NCI-H128 (cell line): ENCODE measurements around the gene PDGFB.

Experiments used
- DNase-seq: peaks from one replicate; lab custom pipeline; 2025; ENCODE audit not compliant: unreplicated experiment; lab: John Stamatoyannopoulos, UW

The PDGFB gene

DNA sequence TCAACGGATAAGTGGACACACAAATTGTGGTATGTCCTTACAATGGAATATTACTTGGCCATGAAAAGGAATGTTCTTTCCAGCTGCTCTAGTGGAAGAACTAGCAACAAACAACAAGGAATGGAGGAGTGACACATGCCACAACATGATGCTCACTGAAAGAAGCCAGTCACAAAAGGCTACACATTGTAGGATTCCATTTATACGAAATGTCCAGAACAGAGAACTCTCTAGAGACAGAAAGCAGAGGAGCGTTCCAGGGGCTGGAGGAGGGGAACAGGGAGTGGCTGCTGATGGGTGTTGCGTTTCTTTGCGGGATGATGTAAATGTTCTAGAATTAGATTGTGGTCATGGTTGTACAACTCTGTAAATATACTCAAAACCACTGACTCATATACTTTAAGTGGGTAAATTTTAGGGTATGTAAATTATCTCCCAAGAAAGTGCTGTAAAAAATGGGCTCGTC lies 32.4 kb upstream of the PDGFB start:
- no peak for DNase-seq

- DNase-seq, result no peak
Observed at GRCh38 chr22:39276440-39277141, 31.8 kb upstream of the PDGFB start.

GRCh38 chr22:39275814-39276439 lies 31.1 kb upstream of the PDGFB start:
- DNase-seq, result no peak

- no peak for DNase-seq
Observed at GRCh38 chr22:39273950-39274887, 29.4 kb upstream of the PDGFB start.

DNA sequence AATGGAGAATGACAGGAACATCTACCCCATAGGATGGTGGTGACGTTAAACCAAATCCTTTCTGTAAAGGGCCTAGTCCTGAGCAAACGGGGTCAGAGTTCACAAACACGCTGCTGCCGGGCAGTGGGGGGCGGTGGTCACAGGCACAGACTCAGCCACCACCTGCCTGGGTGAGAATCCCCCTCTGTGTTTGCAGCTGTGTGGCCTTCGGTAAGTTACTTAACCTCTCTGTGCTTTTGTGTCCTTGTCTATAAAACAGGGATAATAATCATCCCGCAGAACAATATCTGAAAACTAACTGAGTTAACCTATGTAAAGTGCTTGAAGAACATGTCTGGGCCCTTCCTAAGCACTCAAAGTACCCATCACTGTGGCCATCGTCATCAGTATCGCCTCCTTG lies 26.0 kb upstream of the PDGFB start:
- no peak for DNase-seq

DNA sequence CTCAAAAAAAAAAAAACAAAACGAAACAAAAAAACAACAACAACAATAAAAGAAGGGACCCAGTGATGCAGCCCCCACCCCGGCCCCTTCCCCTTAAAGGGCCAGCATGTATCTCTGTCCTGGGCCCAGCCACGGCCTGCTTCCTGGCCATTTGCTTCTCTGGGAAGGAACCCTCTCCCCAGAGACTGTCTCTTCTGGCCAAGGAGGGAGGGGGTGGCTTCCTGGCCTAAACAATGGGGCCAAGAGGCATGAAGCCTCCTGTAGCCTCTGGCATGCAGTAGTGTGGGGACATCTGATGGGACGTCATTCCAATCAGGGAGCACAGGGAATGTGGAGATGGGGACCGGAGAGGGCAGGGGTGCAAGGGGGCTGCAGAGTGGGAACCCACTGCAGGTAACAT lies 25.5 kb upstream of the PDGFB start:
- no peak for DNase-seq

DNA sequence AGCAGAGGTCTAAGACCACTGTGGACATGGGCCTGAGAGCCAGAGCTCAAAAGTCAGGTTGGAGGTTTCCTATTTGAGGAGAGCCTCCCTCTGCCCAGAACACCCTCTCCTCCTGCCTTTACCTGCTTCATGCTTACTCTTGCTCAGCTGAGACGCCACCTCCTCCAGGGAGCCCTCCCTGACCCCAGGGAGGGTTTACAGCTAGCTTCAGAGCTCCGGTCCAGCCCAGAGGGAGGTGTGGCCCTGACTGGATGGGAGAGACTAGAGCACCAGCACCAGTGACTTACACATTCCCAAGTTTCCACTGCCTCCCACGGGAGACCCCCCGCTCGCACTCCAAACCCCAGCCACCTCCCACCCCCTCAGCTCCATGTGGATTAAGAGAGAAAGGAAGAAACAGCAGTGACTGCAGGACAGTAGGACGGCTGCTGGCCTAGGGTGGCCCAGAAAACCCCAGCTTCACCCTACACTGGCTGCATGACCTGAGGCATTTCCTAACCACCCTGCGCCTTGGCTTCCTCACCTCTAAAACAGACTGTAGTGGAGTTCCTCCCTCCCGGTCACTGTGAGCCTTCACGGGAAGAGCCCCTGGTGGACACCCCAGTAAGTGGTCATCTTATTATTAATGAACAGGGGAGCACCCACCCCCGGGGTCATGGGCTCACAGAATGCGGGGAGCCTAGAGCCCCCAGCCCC lies 24.5 kb upstream of the PDGFB start:
- DNase-seq, result no peak

GRCh38 chr22:39268645-39269044 lies 23.9 kb upstream of the PDGFB start:
- no peak for DNase-seq

DNA sequence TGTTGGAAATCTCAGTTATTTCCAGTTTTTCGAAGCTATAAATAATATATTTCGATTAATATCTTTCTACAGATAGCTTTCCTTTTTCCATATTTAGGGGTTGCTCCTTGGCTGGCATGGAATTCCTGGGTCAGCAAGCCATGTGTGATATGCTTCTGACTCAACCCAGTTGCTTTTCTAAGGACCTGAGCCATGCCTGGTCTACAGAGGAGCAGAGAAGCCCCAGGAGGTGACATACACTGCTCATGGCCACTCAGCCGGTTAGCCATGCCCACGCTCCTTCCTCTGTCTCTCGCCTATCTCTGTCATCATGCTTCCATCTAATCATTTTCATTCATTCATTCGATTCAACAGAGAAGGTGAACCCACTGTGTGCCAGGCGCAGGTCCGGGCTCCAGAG lies 23.2 kb upstream of the PDGFB start:
- no peak for DNase-seq

GRCh38 chr22:39266398-39267030 lies 21.7 kb upstream of the PDGFB start:
- no peak for DNase-seq

GRCh38 chr22:39265143-39265886 lies 20.5 kb upstream of the PDGFB start:
- no peak for DNase-seq

DNA sequence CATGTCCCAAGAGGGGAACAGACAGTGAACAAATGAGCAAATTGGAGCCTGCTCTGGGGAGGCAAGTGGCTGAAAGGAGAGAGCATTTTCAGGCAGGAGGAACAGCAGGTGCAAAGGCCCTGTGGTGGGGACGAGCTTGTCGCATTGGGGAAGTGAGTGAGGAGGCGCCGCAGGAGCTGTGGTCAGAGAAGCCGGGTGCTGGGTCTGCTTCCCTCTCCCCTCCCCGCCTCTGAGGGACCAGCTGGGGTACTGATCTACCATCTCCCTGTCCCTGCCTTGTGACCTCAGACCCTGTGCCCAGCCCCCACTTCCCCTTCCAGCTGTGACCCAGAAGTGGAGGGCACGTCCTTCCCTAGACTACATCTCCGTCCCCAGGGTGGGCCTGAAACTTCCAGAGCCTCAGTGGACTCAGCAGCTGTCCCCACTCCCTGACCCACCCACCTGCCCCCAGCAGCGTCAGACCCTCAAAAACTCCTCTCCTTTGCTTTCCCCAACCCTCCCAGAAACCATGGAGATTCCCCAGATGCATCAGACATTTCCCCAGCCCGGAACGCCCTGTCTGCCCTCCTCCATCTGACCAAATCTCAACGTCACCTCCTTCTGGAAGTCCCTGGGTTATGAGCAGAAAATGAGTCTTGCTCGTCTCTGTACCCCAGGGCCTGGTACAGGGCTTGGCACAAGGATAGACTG lies 19.7 kb upstream of the PDGFB start:
- no peak for DNase-seq

GRCh38 chr22:39263626-39264348 lies 19.0 kb upstream of the PDGFB start:
- no peak for DNase-seq

DNA sequence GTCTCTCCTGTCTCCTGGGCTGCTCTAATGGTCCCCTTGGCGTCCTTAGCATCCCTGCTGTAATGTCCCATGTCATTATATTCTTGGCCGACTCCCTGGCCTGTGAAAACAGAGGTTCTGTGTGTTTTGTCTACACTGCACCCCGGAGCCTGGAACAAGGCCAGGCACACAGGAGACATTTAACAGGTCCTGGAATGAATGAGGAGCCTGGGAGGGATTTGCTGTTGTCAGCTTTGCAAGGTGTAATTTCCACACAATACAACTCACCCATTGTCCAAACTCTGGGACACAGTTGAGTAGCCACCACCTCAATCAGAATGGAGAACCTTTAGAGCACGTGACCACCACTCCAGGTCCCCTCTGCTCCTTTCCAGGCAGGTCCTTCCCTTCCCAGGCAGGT lies 14.9 kb upstream of the PDGFB start:
- no peak for DNase-seq

DNA sequence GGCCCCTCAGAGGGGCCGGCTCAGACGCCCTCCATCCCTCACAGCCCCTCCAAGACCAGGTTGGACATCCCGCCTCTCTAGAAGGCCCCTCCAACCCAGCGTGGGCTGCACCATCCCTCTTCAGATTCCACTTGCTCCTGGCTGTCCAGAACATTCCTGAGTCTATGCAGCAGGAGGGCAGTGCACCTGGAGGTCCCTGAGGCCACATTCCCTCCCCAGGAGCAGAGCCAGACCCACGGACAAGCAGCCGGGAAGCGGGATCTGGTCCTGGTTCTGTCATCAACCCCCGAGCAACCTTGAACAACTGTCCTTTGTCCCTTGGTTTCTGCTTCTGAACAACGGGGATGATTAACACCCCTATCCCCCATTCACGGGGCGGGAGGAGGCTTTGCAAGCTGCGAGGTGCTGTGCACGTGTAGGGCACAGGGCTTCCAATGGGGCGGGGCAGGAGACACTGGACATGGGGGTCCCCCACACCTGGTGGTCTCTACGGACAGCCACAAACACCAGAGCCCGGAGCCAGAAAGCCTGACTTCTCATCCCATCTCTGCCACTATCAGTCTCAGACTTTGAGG lies 13.2 kb upstream of the PDGFB start:
- no peak for DNase-seq

DNA sequence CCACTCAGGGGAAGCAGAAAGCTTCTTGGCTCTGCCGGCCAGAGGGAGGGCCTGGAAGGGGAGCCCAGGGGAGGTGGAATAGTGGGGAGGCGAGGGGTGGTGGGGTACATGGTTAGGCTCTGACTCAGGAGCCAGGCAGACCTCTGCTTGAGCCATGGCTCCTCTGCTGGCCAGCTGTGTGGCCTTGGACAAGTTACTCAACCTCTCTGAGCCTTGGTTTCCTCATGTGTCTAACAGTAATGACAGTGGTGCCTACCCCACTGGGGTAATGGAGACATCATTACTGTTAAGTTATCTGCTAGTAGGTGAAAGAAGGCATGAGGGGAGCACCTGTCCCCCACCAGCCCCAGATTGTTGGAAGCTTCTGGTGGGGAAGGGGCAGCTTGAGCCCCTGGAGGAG lies 12.2 kb upstream of the PDGFB start:
- no peak for DNase-seq

DNA sequence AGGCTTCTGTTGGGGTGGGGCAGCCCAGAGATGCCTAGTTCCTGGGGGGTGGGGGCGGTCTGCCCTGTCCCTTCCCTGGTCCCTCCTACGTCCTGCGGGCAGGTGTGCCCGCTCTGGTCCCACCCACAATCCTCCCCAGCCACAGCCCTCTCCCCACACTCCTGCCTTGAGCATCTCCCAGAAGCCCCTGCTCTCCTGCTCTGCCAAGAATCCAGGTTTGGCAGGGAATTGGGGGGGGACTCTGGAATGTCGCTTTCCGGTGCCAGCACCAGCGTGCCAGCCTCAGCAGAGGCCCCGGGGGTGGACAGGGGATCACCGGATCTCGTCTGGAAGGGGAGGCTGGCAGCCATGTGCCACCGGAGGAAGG lies 11.4 kb upstream of the PDGFB start:
- DNase-seq, result no peak

- DNase-seq, result no peak
Observed at GRCh38 chr22:39255449-39256185, 10.8 kb upstream of the PDGFB start.
